ENCODE data around the gene SWAP70.

DNA sequence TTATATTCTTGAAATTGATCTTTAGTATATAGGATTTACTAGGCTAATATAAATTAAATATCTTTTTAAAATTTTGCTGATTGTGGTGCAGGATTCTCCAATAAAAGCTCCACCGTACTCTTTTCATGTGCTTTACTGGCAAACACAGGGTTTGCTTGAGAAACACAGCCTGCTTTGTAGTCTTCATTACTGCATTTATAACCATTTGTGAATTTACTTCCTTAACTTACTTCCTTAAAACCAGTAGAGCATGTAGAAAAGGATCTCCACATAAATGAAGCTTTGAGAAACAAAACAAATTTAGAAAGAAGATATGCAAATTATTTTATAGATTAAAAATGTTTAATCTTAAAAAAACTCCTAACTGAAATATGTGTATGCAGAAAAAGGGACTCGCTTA is 28.8 kb downstream of the SWAP70 start:
- TF ChIP-seq TAF1 (IDR thresholded peaks at IDR 0.05; ENCODE audit: low read depth), result no peak
- no peak for TF ChIP-seq TEAD4 (IDR thresholded peaks at IDR 0.05)
- TF ChIP-seq EGR1 (IDR thresholded peaks at IDR 0.05), result no peak

Data from Ishikawa (cell line).